Measurements from ENCODE around the gene PLEKHG4. TPM values are rescaled to one million over a fixed set of nuclear protein-coding genes. Genes with fewer than 3 reads are reported as not detected.

Gene PLEKHG4
- total RNA-seq, 1 experiment from 2014 or later, result 13.9 TPM

GRCh38 chr16:67235816-67236562 lies 43.3 kb upstream of the PLEKHG4 start:
- no peak overlapping the region for H3K4ac ChIP-seq (ENCODE audit: low read depth, low read length)
- DNase-seq, result peak; percentile 19
- H3K56ac ChIP-seq (ENCODE audit: insufficient read length, low read depth, low read length), result no peak overlapping the region
- no peak overlapping the region for H4K91ac ChIP-seq (ENCODE audit: insufficient read length, low read depth, low read length)
- H2AFZ ChIP-seq (ENCODE audit: low read length), result no peak overlapping the region
- Mint-ChIP-seq H3K9me3 (no peaks in the 10 kb centered on the region), H3K27ac (peak overlapping the region; percentile 34 to 48 (median 44); a peak in 3 of 7 replicates), H3K4me1 (peaks cover 4 to 10% of the 10 kb centered on the region in 2 experiments; a peak in 3 of 4 replicates), H3K4me3 (peak overlapping the region in 1 of 2 experiments; percentile 51; a peak in 1 of 5 replicates), H3K36me3 (ENCODE audit: insufficient read depth in 1 of 3, low read depth in 3 of 3) (peaks cover 24 to 75% (median 48%) of the 10 kb centered on the region in 3 experiments), H3K27me3 (ENCODE audit: low read depth) (no peaks in the 10 kb centered on the region)
- peaks cover 3% of the 10 kb centered on the region; the same call in 1 of the 2 replicates for H3K4me1 ChIP-seq (ENCODE audit: insufficient read depth, low read length)
- no peak overlapping the region for H2BK120ac ChIP-seq (ENCODE audit: low read depth, low read length, poor library complexity, severe bottlenecking)
- H2BK12ac ChIP-seq (ENCODE audit: insufficient read length, low read depth, low read length), result no peak overlapping the region
- H3K27ac ChIP-seq (ENCODE audit: insufficient read length, low read depth, low read length), result no peak overlapping the region
- H3K27me3 ChIP-seq (ENCODE audit: insufficient read depth, low read length), result no peaks in the 10 kb centered on the region
- no peaks in the 10 kb centered on the region for H4K20me1 ChIP-seq (ENCODE audit: control insufficient read depth, insufficient read depth, insufficient read length)
- H3K23me2 ChIP-seq (ENCODE audit: insufficient read length, low read depth, low read length, poor library complexity, severe bottlenecking), result no peaks in the 10 kb centered on the region
- no peaks in the 10 kb centered on the region for H3K79me2 ChIP-seq (ENCODE audit: insufficient read depth, low read length)
- H3K23ac ChIP-seq (ENCODE audit: insufficient read length, low read depth, low read length), result no peak overlapping the region
- no peak overlapping the region for H4K5ac ChIP-seq (ENCODE audit: insufficient read length, low read depth, low read length)
- H3K9ac ChIP-seq (ENCODE audit: extremely low read depth, insufficient read length, low read length), result no peak overlapping the region
- no CpG with 5 or more reads among the region's 17 CpGs for WGBS (ENCODE audit: extremely low coverage, insufficient read length, low lambda C conversion rate)
- no peak overlapping the region for H2BK20ac ChIP-seq (ENCODE audit: low read depth, low read length, poor library complexity, severe bottlenecking)
- H2BK5ac ChIP-seq (ENCODE audit: insufficient read length, low read length), result no peak overlapping the region
- no peak overlapping the region for H3K14ac ChIP-seq (ENCODE audit: insufficient read depth, low read length)
- no peak for TF ChIP-seq CTCF (conservative IDR thresholded peaks at IDR 0.05)
- H3K9me3 ChIP-seq (ENCODE audit: control insufficient read depth, low read depth, low read length), result no peaks in the 10 kb centered on the region
- H2BK15ac ChIP-seq (ENCODE audit: low read depth, low read length), result no peak overlapping the region
- peaks cover 4% of the 10 kb centered on the region for H3K79me1 ChIP-seq (ENCODE audit: insufficient read depth, low read depth, low read length, poor library complexity, severe bottlenecking)
- no peak overlapping the region for H4K8ac ChIP-seq (replicated peaks; ENCODE audit: insufficient read length, low read depth, low read length)
- H3K4me2 ChIP-seq (ENCODE audit: insufficient read depth, insufficient read length, low read length), result no peak overlapping the region
- H3K18ac ChIP-seq (ENCODE audit: insufficient read length, low read depth, low read length), result no peak overlapping the region
- no peak overlapping the region for H2AK5ac ChIP-seq (ENCODE audit: insufficient read length, low read length)
- H3T11ph ChIP-seq (ENCODE audit: low read length), result no peak overlapping the region

Data from H9 (cell line).